OCI-LY7 (cell line): ENCODE measurements around the gene PTPRO.

Experiments
- CTCF ChIP-seq: fragments of 200-600 bp; sonication (generic); conservative IDR thresholded peaks from 2 replicates; pipeline ENCODE4 v1.5.1; 2014; ENCODE audit warnings: mild to moderate bottlenecking, antibody characterized with exemption, low read length, moderate library complexity, mixed read lengths
- EZH2phosphoT487 ChIP-seq: fragments of 200-600 bp; sonication (generic); IDR thresholded peaks from 2 replicates; pipeline ENCODE4 v1.6.1; 2018; ENCODE audit warnings: low read depth, borderline replicate concordance, mild to moderate bottlenecking, mixed run types, antibody characterized with exemption, low read length, moderate library complexity, mixed read lengths

DNA sequence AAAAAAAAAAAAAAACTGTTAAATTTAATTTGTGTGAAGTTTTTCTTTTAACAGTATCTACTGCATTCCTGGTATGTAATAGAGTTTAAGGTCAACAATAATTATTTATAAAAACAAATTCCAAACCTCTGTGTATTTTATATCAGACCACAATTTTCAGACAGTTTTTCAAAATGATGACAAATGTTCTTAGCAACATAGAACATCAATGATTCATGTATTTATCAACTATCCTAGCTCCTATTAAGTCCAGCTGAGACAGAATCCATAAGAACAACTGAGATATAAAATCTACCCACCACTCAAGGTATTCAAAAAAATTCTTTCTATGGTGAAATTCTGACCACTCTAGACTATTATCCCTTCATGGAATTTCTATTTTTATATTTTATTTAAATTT is 322.4 kb downstream of the PTPRO start:
- TF ChIP-seq CTCF: no peak
- TF ChIP-seq EZH2phosphoT487: no peak
